A549 treated with ZK216348 at 1 μM for 4 hours (cell line): Measurements from ENCODE around the gene ITPK1. TPM values are rescaled to one million over a fixed set of nuclear protein-coding genes. Genes with fewer than 3 reads are reported as not detected.

Experiments
- total RNA-seq: library from RNA; stranded (reverse); fragments of 200-300 nt; extraction: Qiagen RNA extraction; gene quantifications from 5 replicates; pipeline ENCODE4 v1.2.3, GENCODE V29; 2022; ENCODE audit warnings: low read depth

ITPK1 gene
- total RNA-seq, result 42.0 to 64.4 TPM (median 60.7 TPM) in 5 replicates

DNA sequence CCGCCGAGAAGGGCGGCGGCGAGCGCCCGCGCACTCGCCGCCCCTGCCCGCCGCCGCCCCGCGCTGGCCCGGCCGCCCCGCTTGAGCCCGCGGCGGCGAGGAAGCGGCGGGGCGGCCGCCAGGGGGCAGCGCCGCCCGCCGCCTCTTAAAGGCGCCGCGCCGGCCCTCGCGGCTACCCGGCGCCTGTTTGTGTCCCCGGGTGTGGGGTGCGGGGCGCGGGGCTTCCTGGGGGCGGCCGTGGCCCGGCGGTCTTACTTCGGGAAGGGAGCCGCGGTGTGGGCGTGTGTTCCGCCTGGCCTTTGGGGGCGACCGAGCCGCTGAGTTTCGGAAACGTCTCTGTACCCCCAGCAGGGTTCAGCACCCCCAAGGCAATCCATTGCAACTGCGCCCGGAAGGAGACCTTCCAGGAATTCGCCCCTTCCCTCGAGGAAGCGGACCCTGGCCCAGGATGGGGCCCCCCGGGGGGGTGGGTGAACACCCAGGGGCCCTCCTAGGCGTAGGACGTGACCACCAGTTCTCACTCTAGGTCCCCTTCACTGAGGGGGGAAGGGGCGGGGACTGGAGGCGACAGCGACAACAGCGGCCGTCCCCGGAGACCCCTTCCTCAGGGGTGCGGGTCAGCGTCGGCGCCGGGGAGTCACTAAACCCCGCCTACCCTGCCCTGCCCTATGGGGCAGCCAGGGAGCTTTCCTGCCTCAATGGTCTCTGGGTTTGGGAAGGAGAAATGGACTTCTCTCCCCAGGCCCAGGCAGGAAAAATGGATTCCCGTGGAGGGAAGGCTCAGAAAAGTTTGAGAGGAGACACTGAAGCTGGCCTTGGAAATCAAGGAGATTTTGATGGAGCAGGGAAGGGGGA lies at the start of gene ITPK1:
TSS of gene ITPK1 (minus strand) at position 105 of the 855 bp plus-strand sequence. CDS start 762 bp downstream, outside the sequence.

DNA sequence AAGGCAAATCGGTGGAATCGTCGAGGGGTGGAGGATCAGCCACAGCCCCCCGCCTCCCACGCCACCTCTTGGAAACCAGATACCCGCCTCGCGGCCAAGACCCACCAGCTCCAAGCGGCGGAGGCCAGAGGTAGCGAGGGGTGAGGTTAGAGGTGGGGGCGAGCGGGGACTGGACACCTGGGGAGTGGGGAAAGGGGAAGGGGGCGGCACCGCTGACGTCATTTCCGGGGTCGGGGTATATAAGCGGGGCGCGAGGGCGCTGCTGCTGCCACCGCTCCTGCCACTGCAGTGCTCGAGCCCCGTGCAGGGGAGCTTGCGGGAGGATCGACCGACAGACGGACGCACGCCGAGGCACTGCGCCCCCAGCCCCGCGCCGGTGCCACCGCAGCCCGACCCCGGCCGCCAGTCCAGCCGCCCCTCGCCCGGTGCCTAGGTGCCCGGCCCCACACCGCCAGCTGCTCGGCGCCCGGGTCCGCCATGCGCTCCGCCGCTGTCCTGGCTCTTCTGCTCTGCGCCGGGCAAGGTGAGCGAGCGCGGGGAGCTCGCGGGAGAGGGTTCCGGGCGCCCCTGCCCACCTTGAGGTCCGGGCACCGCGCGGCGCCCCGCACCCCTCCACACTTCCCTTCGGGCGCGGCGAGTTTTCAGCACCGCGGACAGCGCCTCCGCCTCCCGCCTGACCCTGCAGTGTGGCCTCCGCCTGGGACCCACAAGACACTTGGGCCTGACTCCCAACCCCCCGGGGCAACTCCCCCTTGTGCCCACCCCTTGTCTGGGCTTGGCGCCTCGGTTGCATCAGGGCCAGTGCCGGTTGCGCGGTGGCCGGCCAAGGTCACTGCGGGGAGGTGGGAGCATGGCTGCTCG lies 192.6 kb downstream of the ITPK1 start, which contains the start of gene CHGA:
TSS of gene CHGA (plus strand) at position 268 of the 861 bp plus-strand sequence. CDS start at position 478, 210 bp downstream.

Other genes starting within 250 kb of the ITPK1 start
- gene CHGA, start 192.8 kb downstream of the ITPK1 start, total RNA-seq, result 0.93 to 2.2 TPM (median 1.5 TPM) in 5 replicates
- 10.3 to 15.1 TPM (median 13.5 TPM) in 5 replicates for gene MOAP1, start 69.0 kb upstream of the ITPK1 start, total RNA-seq
- gene LYSET, start 69.4 kb upstream of the ITPK1 start, total RNA-seq, result 29.4 to 44.0 TPM (median 33.7 TPM) in 5 replicates
- gene GON7, start 91.1 kb upstream of the ITPK1 start, total RNA-seq, result 11.7 to 17.2 TPM (median 14.5 TPM) in 5 replicates
- 21.5 to 29.6 TPM (median 27.6 TPM) in 5 replicates for gene UBR7, start 91.3 kb upstream of the ITPK1 start, total RNA-seq
- 8.2 to 12.9 TPM (median 12.0 TPM) in 5 replicates for gene BTBD7, start 217.1 kb upstream of the ITPK1 start, total RNA-seq
- gene COX8C, start 231.3 kb upstream of the ITPK1 start, total RNA-seq, result not detected in 5 replicates